ENCODE data around the gene PSAT1.

DNA sequence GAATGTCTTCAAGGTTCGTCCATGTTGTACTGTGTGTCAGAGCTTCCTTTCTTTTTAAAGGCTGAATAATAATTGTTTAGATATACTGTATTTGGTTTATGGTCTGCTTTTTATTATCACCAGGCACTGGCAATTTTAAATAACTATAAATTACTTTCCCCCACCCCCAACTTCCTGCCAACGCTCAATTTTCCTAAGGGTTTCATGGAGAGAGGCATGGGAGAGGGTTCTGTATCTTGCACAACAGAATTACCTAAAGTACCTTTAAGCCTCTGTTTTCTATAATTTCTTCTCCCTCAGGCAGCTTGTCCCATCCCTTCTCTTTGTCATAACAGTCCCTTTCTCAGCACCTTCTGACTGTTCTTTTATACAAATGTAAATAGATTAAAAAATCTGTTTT is 10.4 kb downstream of the PSAT1 start:
- TF ChIP-seq YY1 (IDR thresholded peaks at IDR 0.05; ENCODE audit: insufficient read depth, insufficient read length) (no peak), SUZ12 (IDR thresholded peaks at IDR 0.05; ENCODE audit: extremely low read depth, insufficient read depth, insufficient read length) (no peak)
